B cell (primary cell): ENCODE results near the gene PTCD3.

Experiments used
- EZH2 ChIP-seq: IDR thresholded peaks from 2 replicates; pipeline ENCODE4 v1.6.1; 2012; ENCODE audit warnings: borderline replicate concordance, low read depth, mild to moderate bottlenecking, moderate library complexity, low read length; ENCODE audit not compliant: insufficient read depth, poor library complexity, severe bottlenecking
- TF ChIP-seq, protein P1 (sequence below): fragments of 200-600 bp; IDR thresholded peaks from one replicate; pipeline ENCODE4 v1.8.0; 2022; ENCODE audit warnings: antibody characterized with exemption, mild to moderate bottlenecking

DNA sequence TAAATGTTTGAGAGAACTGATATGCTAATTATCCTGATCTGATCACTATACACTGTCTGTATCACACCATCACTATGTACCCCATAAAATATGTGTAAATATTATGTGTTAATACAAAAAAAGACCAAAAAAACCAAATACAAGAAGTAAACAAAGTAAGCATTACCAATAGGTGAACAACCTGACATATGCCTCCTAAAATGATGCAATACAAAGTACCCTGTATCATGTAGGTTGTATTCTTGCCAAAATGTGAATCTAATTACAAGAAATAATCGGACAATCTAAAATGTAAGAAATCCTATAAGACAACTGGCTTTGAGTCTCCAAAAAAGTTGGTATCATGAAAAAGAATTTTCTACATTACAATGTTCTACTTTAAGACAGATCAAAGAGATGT, 8.1 kb upstream of the PTCD3 start:
- TF ChIP-seq, protein P1, sequence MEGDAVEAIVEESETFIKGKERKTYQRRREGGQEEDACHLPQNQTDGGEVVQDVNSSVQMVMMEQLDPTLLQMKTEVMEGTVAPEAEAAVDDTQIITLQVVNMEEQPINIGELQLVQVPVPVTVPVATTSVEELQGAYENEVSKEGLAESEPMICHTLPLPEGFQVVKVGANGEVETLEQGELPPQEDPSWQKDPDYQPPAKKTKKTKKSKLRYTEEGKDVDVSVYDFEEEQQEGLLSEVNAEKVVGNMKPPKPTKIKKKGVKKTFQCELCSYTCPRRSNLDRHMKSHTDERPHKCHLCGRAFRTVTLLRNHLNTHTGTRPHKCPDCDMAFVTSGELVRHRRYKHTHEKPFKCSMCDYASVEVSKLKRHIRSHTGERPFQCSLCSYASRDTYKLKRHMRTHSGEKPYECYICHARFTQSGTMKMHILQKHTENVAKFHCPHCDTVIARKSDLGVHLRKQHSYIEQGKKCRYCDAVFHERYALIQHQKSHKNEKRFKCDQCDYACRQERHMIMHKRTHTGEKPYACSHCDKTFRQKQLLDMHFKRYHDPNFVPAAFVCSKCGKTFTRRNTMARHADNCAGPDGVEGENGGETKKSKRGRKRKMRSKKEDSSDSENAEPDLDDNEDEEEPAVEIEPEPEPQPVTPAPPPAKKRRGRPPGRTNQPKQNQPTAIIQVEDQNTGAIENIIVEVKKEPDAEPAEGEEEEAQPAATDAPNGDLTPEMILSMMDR, result no peak
- no peak for TF ChIP-seq EZH2
